Bronchial epithelial cell (primary cell): ENCODE measurements around the gene KASH5. TPM values are rescaled to one million over a fixed set of nuclear protein-coding genes. Genes with fewer than 3 reads are reported as not detected.
A peak's percentile ranks its signal among the peaks of the same experiment; 100 is the strongest.

Source experiments
- DNase-seq: peaks from one replicate; pipeline ENCODE4 v3.0.0-alpha.2; 2010; ENCODE audit warnings: low read depth
- FAIRE-seq: peaks from 2 replicates; lab custom pipeline; 2011; peaks lifted over from hg19 to GRCh38; lab: Jason Lieb, UNC
- H3K27me3 ChIP-seq: 2 replicates; pipeline ENCODE4 v1.5.1; 2011; ENCODE audit warnings: low read length; ENCODE audit not compliant: control insufficient read depth, insufficient read depth
- H3K36me3 ChIP-seq: 2 replicates; pipeline ENCODE4 v1.5.1; 2011; ENCODE audit warnings: low read length; ENCODE audit not compliant: control insufficient read depth, insufficient read depth
- H3K4me3 ChIP-seq: 2 replicates; pipeline ENCODE4 v1.5.1; 2011; ENCODE audit warnings: mild to moderate bottlenecking, low read depth, low read length, control low read depth
- CTCF ChIP-seq: IDR thresholded peaks from 2 replicates; pipeline ENCODE4 v1.5.1; 2011; ENCODE audit warnings: mild to moderate bottlenecking, moderate library complexity, low read length, control low read depth, inconsistent platforms; ENCODE audit not compliant: insufficient read depth, severe bottlenecking
- total RNA-seq: library from RNA; depleted of rRNA; stranded (reverse); fragments of >200 nt; gene quantifications from 2 replicates; pipeline ENCODE4 v1.2.1, GENCODE V29; 2014

KASH5 gene
- total RNA-seq, 1 donor from 2014 or later, result not detected

DNA sequence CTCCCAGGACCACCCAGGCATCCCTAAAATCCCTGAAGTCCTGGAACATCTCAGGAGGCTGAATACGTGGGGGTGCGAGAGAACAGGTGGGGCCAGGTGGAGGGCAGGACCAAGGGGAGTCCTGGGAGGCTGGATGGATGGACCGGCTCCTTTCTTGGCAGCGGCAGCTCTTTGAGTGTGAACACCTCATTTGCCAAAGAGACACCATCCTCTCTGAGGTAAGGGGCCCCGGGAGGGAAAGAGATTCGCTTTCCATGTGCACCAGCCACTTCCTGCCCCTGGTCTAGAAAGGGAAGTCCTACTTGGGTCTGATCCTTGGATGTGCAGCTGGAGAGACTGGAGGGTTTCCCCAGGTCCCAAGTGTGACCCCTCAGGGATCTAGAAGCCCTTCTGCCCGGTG lies 19.0 kb downstream of the KASH5 start:
- TF ChIP-seq CTCF, result no peak
- no peak for DNase-seq
- no peaks in the 10 kb centered on the region for H3K27me3 ChIP-seq
- no peak overlapping the region for H3K4me3 ChIP-seq
- FAIRE-seq, result no peak
- no peaks in the 10 kb centered on the region for H3K36me3 ChIP-seq

DNA sequence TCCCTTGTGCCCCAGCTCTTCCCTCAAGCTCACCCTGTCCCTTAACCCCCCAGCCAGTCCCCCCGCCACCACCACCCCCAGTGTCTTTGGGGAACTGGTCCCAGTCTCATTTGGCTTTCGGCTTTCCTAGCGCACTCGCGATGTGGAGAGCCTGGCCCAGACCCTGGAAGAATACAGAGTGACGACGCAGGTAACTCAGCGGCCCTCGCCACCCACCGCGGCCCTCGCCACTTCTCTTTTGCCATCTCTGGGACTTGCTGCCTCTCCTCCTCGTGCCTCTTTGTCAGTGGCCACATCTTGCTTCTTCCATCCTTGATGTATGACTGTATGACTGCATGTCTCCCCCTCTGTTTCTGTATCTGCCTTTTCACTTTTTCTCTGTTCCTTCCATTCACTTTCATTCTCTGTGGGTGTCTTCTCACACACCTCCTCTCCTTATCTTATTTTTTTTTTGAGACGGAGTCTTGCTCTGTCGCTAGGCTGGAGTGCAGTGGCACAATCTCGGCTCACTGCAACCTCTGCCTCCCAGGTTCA lies 19.5 kb downstream of the KASH5 start:
- DNase-seq (no peak), FAIRE-seq (no peak)
- no peaks in the 10 kb centered on the region for H3K36me3 ChIP-seq
- H3K4me3 ChIP-seq, result no peak overlapping the region
- TF ChIP-seq CTCF, result no peak
- H3K27me3 ChIP-seq, result no peaks in the 10 kb centered on the region

GRCh38 chr19:49408816-49409440 lies 20.9 kb downstream of the KASH5 start:
- FAIRE-seq (no peak), DNase-seq (peak; percentile 35)
- H3K27me3 ChIP-seq, result no peaks in the 10 kb centered on the region
- no peaks in the 10 kb centered on the region for H3K36me3 ChIP-seq
- no peak for TF ChIP-seq CTCF
- H3K4me3 ChIP-seq, result no peak overlapping the region

DNA sequence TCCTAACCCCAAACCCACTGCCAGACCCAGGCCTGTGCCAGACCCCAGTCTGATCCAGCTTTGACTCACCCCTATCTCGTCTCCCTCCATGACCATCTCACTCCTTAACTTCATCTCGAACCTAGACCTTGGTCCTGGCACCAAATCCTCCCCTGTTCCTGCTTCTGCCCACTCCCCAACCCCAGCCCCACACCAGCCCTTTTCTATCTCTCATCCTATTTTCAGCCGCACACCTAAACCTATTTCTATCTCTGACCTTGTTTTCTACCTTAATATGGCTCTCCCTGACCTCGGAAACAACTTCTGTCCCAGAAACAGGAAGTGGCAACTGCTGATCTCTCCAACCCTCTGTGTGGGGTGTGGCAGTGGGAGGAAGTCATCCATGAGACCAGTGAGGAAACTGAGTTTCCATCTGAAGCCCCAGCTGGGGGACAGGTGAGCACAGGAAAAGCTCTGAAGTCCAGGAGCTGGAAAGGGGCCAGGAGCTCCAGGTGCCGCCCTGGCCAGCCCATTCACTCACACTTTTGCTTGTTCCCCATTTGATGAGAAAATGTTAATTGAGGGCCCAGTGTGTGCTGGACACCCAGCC lies 21.5 kb downstream of the KASH5 start:
- no peak for TF ChIP-seq CTCF
- no peak overlapping the region for H3K4me3 ChIP-seq
- no peaks in the 10 kb centered on the region for H3K36me3 ChIP-seq
- DNase-seq, result no peak
- no peak for FAIRE-seq
- H3K27me3 ChIP-seq, result no peaks in the 10 kb centered on the region

DNA sequence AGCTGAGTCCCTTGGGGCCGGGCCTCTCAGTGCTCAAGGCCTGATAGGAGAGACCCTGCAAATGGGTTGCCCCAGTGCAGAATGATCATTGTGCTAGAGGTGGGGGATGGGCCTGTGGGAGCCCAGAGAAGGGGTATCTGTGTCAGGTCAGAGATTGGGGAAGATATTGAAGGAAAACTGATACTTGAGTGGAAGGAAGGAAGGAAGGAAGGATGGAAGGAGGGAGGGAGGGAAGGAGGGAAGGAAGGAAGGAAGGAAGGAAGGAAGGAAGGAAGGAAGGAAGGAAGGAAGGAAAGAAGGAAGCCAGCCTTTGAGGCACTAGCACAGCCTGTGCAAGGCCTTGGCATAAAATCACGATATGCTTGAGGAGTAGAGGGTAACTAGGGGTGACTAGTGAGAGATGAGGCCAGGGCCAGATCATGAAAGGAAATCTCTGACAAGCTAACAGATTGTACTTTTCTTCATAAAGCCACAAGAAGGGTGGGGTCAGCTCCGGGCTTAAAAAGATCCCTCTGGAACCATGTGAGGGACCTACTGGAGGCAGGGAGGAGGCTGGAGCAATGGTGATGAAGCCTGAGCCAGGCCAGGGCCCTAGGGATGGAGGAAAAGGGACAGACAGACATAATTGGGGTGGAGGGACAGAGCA lies 23.8 kb downstream of the KASH5 start:
- no peak for TF ChIP-seq CTCF
- FAIRE-seq (no peak), DNase-seq (no peak)

More for the DNA sequence above, 23.8 kb downstream of the KASH5 start:
- no peaks in the 10 kb centered on the region for H3K36me3 ChIP-seq
- H3K27me3 ChIP-seq, result peaks cover 2% of the 10 kb centered on the region
- H3K4me3 ChIP-seq, result no peak overlapping the region
